Stimulated activated CD8-positive, alpha-beta memory T cell treated with anti-CD3 and anti-CD28 coated beads, Interleukin-2, amount 100 ng/mL, for 48 hours (primary cell): Measurements from ENCODE around the gene SLC12A4.
"Not testable (repeated sequence)": the region's sequence is repeated elsewhere in the genome, so short reads cannot be mapped to it uniquely, and the experiment has no call there.

Experiments
- DNase-seq, 2 donors: peaks; one replicate each; pipeline ENCODE4 v3.0.0-alpha.2; 2020; ENCODE audit warnings: low read depth in 2 of 2

Gene SLC12A4

DNA sequence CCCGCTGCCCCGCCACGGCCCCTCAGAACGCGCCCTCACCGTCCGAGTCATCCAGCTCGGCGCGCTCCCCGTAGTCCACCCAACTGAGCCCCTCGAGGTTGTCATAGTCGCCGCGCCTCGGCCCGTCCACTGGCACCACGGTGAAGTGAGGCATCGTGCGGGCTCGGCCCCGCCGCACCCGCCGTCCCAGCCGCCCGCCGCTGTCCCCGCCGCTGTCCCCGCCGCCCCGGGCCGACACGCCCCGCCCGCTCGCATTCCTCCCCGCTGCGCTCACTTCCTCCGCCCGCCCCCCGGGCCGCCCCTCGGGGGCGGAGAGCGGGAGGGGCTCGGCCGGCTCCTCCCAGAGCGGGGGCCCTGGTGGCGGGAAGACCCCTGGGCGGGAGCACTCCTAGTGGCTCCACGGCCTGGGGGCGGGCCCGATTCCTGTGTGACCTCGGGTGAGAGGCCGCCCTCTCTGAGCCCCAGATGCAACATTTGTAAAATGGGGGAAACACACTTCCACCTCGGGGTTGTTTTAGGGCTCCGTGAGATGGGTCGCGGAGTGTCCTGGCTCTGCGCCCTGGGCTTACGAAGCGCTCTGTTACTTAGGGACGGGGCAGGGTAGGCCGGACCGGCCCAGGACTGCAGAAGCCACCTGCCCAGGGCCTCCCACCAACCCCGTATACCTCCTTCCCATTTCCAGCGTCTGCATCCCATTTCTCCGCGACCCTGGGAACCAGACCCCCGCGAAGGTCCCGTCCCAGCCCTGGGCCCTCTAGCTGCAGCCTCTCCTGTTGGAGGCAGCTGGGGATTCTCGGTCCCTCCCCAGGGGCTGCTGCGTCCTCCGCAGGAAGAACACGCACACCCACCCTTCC, at the start of gene SLC12A4:
TSS of gene SLC12A4 (minus strand) at position 238 of the 854 bp plus-strand sequence. CDS start at position 154, 84 bp downstream.
- peak; percentile 86 to 90 for DNase-seq

DNA sequence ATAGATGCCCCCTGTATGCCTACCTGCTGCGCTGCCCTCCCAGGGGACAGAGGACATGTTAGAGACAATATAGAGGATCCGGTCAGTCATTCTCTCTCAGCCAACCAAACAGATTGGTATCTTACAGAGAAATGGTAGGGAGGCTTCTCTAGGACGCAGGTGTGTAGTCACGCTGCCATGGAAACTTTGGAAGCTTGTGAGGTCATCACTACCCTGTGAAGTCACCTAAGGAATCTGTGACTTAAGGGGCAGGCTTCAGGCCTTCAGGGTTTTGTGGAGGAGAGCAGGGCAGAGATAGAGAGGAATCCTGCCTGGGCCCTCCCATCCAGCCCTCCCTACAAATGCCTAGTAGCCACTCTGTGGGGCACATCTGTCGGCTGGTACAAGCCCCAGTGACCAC, 47.2 kb upstream of the SLC12A4 start, which contains the start of gene DPEP2NB:
TSS of gene DPEP2NB (minus strand) at position 231 of the 400 bp plus-strand sequence. CDS start at position 90, 141 bp downstream.
- DNase-seq = no peak

DNA sequence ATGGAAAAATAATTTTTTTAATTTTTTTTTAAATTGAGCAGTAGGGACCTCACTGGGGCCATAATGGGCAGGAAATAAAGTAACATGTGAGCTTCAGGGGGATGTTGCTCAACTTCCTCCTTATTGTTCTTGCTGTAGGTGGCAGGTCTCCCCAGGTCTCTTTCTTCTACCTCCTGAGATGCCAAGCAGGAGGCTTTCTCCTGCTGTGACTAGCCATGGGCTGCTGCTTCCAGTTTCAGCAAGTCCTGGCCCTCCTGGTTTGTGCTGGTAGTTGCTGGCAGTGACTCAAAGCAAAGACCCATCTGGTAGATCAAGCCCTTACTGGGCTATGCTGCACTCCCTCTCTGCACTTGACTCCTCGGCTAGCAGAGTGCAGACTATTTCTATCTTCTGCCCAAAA, 45.0 kb upstream of the SLC12A4 start:
- no peak for DNase-seq

DNA sequence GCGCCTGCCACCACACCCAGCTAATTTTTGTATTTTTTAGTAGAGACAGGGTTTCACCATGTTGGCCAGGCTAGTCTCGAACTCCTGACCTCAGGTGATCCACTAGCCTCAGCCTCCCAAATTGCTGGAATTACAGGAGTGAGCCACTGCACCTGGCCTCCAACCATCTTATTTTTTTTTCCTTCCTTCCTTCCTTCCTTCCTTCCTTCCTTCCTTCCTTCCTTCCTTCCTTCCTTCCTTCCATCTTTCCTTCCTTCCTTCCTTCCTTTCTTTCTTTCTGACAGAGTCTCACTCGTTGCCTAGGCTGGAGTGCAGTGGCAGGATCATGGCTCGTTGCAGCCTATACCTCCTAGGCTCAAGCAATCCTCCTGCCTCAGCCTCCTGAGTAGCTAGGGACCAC, 41.4 kb upstream of the SLC12A4 start:
- not testable (repeated sequence) for DNase-seq

DNA sequence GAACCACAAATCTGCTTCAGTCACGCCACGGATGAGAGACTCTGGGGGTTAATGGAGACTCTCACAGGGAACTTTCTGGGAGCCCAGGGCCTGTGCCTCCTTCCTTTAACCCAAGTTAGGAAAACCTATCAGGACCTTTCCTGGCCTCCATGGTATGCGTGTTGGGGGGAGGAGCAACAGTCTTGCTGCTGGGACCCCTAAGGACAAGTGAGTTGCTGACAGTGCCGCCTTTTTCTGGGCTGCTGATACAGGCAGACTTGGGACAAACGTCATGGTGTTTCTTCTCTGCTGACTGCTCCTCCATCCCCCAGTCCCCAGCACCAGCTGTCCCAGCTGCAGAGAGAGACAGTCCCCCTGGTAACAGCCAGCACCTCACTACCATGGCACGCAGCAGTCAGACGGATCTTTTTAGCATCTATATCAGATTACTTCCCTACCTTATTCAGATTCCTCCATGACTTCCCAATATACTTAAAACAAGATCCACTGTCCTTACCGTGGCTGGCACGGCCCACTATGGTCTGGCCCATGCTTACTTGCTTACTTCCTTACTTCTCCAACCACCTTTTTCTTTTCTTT, 40.8 kb upstream of the SLC12A4 start:
- DNase-seq = no peak

DNA sequence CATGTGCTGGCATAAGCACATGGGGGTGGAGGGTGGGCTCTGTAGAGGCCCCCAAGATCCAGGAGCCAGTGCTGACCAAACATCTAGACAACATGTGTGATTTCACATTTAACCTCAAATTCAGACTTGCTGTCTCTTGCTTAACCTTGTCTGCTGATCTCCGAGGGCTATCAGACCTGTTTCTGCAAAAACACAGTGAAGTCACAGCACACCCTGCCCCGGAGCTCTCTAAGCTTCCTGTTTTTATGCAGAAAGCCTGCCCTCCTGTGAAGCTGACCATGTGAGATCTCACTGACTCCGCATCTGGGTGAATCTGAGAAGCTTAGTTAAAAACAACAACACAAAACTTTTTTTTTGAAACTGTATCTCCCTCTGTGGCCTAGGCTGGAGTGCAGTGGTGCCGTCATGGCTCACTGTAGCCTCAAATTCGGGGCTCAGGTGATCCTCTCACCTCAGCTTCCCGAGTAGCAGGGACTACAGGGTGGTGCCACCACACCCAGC, 37.4 kb upstream of the SLC12A4 start:
- DNase-seq = no peak

DNA sequence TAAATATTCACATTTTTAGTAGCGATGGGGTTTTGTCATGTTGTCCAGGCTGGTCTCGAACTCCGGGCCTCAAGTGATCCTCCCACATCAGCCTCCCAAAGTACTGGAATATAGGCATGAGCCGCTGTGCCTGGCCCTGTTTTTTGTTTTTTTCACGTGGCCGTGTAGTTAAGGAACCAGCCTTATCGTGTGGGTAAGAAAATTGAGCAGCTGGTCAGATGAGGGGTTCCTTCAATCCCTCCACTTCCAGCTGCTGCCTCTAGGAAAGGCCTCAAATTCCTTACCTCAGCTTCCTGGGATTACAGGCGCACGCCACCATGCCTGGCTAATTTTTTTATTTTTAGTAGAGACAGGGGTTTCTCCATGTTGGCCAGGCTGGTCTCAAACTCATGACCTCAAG, 36.8 kb upstream of the SLC12A4 start:
- no peak for DNase-seq

DNA sequence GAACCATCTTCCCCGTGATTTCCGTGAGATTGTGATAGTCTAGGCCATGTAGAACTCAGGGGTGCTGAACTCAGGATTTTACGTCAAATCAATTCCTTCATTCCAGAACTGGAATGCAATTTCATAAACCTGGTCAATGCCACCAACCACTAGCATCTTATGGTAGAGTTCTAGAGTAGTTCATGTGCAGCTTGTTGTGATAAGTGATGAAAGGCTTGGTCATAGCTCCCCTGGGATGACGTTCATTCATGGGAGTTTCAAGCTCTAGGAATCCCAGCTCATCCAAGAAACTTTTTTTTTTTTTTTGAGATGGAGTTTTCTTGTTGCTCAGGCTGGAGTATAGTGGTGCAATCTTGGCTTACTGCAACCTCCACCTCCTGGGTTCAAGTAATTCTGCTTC, 34.6 kb upstream of the SLC12A4 start:
- no peak for DNase-seq

DNA sequence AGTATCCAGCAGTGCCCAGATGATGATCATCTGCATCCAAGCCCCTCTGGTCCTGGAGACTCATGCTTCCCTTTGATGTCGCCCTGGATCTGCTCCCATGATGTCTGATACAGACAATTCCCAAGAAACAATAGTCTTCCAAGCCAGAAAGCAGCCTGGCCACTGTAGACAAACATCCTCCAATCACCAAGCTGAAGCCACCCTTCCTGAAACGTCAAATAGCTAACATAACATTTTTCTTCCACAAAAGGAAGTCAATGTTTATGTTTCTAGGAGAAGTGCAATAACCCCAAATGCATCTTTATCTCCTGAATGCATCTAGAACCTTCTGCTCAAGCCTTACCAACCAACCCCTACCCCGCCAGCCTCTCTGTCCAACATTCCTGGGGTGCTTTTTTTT, 32.0 kb upstream of the SLC12A4 start:
- DNase-seq = no peak

DNA sequence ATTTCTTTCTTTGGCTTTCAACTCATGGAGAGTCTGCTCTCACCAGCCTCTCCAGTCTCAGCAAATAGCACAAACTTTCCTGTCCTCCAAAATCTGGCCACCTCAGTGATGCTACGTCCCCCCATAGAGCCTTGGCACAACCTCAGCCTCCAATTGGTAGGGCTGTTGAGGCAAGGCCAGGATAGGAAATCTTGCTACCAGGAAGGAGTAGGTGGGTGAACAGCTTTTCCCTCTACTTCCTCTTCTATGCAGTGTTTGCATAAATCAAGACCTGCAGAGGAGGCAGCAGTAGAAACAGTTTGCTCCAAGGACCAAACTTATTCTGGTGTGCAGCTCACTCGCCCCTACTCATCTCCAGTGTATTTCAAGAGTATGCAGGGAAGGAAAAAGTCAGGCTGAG, 31.5 kb upstream of the SLC12A4 start:
- no peak for DNase-seq

DNA sequence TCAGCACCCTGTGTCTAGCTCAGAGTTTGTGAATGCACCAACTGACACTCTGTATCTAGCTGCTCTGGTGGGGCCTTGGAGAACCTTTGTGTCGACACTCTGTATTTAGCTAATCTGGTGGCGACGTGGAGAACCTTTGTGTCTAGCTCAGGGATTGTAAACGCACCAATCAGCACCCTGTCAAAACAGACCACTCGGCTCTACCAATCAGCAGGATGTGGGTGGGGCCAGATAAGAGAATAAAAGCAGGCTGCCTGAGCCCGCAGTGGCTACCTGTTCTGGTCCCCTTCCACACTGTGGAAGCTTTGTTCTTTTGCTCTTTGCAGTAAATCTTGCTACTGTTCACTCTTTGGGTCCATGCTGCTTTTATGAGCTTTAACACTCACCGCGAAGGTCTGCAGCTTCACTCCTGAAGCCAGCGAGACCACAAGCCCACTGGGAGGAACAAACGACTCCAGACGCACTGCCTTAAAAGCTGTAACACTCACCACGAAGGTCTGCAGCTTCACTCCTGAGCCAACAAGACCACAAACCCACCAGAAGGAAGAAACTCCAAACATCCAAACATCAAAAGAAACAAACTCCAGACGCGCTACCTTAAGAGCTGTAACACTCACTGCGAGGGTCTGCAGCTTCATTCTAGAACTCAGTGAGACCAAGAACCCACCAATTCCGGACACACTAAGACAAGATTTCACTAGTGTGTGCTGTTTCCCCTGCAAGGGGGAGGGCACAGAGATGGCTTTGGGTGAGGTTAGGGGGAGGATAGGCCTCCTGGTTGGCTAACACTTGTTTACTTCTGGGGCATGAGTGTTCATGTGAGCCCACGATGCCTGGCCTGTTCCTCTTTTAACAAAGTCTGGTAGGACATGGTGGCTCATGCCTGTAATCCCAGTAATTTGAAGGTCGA, 30.6 kb upstream of the SLC12A4 start, which contains the start of gene DPEP2:
TSS of gene DPEP2 (minus strand) at position 706 of the 910 bp plus-strand sequence. CDS start 6,272 bp downstream, outside the sequence.
- DNase-seq = not testable (repeated sequence)

DNA sequence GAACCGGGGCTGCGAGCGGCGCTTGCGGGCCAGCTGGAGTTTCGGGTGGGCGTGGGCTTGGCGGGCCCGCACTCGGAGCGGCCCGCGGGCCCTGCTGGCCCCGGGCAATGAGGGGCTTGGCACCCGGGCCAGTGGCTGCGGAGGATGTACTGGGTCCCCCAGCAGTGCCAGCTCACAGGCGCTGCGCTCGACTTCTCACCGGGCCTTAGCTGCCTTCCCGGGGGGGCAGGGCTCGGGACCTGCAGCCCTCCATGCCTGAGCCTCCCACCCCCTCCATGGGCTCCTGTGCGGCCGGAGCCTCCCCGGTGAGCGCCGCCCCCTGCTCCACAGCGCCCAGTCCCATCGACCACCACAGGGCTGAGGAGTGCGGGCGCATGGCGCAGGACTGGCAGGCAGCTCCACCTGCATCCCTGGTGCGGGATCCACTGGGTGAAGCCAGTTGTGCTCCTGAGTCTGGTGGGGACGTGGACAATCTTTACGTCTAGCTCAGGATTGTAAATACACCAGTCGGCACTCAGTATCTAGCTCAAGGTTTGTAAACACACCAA, 29.9 kb upstream of the SLC12A4 start:
- DNase-seq = not testable (repeated sequence)

DNA sequence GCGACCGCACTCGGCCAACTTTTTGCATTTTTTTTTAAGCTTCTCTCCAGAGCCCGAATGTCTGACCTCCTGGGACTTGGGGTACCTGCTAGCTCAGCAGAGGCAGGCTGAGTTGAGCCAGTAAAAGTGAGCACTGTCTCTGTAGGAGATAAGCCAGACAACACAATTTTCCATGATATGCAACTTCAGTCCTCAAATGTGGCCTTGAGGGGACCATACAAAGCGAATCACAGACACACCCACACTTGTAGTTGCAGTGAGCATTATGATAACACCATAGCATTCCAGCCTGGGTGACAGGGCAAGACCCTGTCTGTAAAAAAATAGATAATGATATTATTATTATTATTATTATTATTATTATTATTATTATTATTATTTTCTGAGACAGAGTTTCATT, 28.2 kb upstream of the SLC12A4 start:
- DNase-seq = no peak

DNA sequence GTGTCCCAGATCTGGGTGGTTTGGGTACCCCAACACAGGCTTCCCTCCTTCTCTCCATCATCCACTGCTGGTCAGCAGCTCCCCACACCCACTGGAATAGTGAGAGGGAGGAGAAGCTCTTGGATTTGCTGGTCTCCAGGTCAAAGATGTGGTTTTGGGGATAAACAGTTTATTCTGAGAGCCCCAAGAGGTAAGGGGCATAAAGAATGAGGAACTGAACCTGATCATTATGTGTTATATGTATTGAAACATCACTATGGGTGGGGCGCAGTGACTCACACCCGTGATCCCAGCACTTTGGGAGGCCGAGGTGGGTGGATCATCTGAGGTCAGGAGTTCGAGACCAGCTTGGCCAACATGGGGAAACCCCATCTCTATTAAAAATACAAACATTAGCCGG, 27.0 kb upstream of the SLC12A4 start:
- peak in 1 of 2 donors; percentile 33 for DNase-seq

DNA sequence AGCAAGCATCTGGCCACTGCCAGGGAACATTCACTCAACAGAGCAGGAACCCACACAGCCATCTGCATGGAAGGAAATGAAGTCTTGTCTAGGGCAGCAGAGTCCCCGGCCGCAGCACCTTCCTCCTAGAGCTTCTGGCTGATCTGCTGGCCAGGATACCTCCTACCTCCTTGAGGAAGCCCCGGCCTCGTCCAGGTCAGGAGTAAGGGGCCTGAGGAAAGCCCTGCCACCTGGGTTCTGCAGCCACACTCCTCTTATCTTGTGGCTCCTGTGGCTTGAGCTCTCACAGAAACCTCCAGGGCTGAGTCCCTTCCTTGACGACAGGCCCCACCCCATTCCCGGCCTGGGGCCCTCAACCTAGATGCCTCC, 25.6 kb upstream of the SLC12A4 start:
- not testable (repeated sequence) for DNase-seq

DNA sequence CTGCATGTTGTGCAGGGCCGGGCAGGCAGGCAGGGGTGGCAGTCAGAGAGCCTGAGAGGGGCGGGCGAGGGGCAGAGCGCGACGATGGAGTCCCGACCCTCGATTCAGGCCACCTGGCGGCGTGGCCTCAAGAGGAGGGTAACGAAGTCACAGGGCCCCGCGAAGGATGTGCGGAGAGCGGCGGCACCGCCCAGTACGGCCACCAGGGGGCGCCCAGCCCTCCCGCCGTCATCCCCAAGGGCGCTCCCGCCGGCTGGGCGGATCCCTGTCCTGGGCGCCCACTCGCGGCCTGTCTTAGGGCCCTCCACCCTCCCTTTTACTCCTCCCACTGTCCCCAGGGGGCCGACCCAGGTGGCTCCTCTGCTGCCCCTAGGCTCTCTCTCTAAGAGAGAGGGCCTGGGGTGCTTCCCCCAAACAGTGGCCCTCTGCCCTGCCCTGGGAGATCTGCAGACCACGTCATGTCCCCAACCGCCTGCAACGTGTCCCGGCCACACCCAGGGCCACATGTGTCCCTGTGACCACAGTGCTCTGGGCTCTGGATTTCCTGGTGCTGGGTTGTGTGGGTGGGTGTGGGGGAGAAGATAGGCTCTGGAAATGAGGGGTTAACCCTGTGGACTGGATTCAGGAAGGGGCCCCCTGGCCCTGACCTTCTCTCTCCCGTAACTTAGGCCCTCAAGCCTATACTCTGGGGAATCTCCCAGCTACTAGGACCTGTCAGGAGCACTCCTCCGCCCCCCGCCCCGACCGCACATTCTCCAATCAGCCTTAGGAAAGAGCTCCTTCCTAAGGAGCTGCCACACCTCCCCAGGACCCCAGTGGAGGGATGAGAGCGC, 25.0 kb upstream of the SLC12A4 start:
- peak; percentile 76 to 77 for DNase-seq

DNA sequence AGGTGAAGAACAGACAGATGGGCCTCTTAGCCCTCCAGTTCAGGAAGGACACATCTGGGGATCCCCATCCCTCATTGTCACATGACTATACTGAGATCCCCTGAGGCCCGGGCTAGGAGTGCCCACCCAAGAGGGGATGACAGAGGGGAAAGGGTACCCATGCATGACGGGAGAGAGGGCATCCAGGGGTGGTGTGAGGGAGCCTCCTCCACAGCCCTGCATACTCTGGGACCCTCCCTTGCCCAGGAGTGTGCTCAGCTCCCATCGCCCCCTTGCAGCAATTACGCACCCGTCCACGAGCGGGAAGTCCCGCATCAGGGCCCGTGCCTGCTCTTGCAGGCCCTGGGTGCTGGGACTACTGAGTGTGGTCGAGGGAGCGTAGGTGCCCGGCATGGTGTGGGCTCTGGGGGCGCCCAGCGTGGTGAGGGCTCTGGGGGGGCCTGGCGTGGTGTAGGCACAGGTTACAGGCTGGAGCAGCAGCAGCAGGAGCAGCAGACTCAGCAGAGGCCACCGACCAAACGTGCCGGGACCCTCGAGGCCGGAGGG, 24.3 kb upstream of the SLC12A4 start:
- DNase-seq = no peak

DNA sequence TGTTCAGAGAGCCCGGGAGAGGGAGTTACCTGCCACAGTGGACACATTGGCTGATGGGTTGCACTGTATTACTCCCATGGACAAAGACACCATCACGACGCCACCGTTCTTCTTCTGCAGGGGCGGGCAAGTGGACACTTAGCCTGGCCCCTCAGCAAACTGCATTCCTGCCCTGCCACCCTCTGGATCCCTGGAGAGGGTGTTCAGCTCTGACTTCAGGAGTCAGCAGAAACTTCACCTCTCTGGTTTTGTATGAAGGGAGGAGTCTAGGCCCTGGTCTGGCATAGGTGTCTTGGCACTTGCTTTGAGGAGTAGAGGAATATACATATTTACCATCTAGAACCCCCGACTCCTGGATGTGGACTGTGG, 21.6 kb upstream of the SLC12A4 start:
- no peak for DNase-seq

DNA sequence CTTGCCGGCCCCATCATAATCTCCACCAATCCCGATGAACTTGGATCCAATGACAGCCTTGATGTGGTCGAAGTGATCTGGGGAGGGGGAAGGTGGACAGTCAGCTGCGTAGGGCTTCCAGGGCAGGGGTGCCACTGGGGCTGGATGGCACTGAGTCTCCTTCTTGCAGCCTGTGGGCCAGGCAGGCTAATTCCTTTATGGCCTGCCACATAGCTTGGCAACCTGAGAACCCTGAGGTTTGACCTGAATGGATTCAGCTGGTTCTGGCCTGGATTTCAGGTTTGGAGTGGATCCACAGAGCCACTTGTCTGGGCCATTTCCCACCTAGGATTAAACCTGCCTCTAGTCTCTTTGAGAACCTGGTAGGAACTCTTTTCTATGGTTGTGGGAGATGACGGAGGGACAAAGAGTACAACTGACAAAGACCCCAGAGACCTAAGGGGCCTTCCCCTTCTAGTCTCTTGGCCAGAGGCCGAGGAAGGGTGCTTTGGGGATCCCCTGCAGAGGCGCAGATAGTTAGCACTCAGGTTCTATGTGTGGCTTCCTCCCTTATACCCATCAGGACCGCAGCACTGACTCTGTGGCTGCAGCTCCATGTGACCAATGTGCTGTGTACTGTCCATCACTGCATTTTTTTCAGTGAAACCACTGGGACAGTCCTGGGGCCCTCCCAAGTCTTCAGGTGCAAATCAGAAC, 21.0 kb upstream of the SLC12A4 start:
- no peak for DNase-seq

DNA sequence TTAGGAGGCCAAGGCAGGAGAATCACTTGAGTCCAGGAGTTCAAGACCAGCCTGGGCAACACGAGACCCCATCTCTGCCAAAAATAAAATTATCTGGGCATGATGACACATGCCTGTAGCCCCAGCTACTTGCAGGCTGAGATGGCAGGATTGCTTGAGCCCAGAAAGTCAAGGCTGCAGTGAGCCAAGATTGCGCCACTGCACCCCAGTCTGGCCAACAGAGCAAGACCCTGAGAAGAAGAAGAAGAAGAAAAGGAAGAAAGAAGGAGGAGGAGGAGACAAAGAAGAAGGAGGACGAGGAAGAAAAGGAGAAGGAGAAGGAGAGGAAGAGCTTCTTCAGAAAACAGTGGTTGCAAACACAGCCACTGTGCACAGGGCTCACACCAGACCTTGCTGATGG, 20.2 kb upstream of the SLC12A4 start:
- no peak for DNase-seq
